ENCODE measurements around the gene HDAC9.

HDAC9 gene

GRCh38 chr7:18855796-18856195 lies 360.2 kb downstream of the HDAC9 start:
- in situ Hi-C loops (cut with HindIII; ENCODE audit: low sequenced_read_pairs), result no loop called here
- no peak for TF ChIP-seq CTCF (IDR thresholded peaks at IDR 0.05; ENCODE audit: low read depth, low read length)
- DNase-seq (ENCODE audit: low read depth, low spot score), result peak; percentile 84
- no peak overlapping the region for H3K4me3 ChIP-seq (ENCODE audit: low read depth, low read length)

- no peak overlapping the region for H3K4me3 ChIP-seq (ENCODE audit: low read depth, low read length)
- no peak for DNase-seq (ENCODE audit: low read depth, low spot score)
- TF ChIP-seq CTCF (IDR thresholded peaks at IDR 0.05; ENCODE audit: low read depth, low read length), result no peak
- in situ Hi-C loops (cut with HindIII; ENCODE audit: low sequenced_read_pairs), result no loop called here
These were observed 362.7 kb downstream of the HDAC9 start for GRCh38 chr7:18858232-18858631.

GRCh38 chr7:18859318-18859717 lies 363.8 kb downstream of the HDAC9 start:
- in situ Hi-C loops (cut with HindIII; ENCODE audit: low sequenced_read_pairs), result no loop called here
- no peak for TF ChIP-seq CTCF (IDR thresholded peaks at IDR 0.05; ENCODE audit: low read depth, low read length)
- peak; percentile 66 for DNase-seq (ENCODE audit: low read depth, low spot score)
- H3K4me3 ChIP-seq (ENCODE audit: low read depth, low read length), result no peak overlapping the region

- no peak for DNase-seq (ENCODE audit: low read depth, low spot score)
- no peak overlapping the region for H3K4me3 ChIP-seq (ENCODE audit: low read depth, low read length)
- in situ Hi-C loops (cut with HindIII; ENCODE audit: low sequenced_read_pairs), result no loop called here
- no peak for TF ChIP-seq CTCF (IDR thresholded peaks at IDR 0.05; ENCODE audit: low read depth, low read length)
These were observed 364.7 kb downstream of the HDAC9 start for GRCh38 chr7:18860221-18860620.

- no peak for TF ChIP-seq CTCF (IDR thresholded peaks at IDR 0.05; ENCODE audit: low read depth, low read length)
- in situ Hi-C loops (cut with HindIII; ENCODE audit: low sequenced_read_pairs), result no loop called here
- no peak for DNase-seq (ENCODE audit: low read depth, low spot score)
These were observed 366.1 kb downstream of the HDAC9 start for GRCh38 chr7:18861514-18862118.

GRCh38 chr7:18864967-18865366 lies 369.4 kb downstream of the HDAC9 start:
- no peak for DNase-seq (ENCODE audit: low read depth, low spot score)
- TF ChIP-seq CTCF (IDR thresholded peaks at IDR 0.05; ENCODE audit: low read depth, low read length), result no peak
- in situ Hi-C loops (cut with HindIII; ENCODE audit: low sequenced_read_pairs), result no loop called here
- no peak overlapping the region for H3K4me3 ChIP-seq (ENCODE audit: low read depth, low read length)

More at GRCh38 chr7:18861514-18862118, 366.1 kb downstream of the HDAC9 start:
- no peak overlapping the region for H3K4me3 ChIP-seq (ENCODE audit: low read depth, low read length)

Measured in astrocyte of the spinal cord (primary cell).